HG02678 (cell line): ENCODE results near the gene ZNF273.

Source experiments
- ATAC-seq: cut with Tn5 transposase; IDR thresholded peaks from one replicate; pipeline ENCODE4 v1.9.1; 2021; ENCODE audit warnings: mild to moderate bottlenecking, moderate library complexity; ENCODE audit not compliant: unreplicated experiment

Gene ZNF273

DNA sequence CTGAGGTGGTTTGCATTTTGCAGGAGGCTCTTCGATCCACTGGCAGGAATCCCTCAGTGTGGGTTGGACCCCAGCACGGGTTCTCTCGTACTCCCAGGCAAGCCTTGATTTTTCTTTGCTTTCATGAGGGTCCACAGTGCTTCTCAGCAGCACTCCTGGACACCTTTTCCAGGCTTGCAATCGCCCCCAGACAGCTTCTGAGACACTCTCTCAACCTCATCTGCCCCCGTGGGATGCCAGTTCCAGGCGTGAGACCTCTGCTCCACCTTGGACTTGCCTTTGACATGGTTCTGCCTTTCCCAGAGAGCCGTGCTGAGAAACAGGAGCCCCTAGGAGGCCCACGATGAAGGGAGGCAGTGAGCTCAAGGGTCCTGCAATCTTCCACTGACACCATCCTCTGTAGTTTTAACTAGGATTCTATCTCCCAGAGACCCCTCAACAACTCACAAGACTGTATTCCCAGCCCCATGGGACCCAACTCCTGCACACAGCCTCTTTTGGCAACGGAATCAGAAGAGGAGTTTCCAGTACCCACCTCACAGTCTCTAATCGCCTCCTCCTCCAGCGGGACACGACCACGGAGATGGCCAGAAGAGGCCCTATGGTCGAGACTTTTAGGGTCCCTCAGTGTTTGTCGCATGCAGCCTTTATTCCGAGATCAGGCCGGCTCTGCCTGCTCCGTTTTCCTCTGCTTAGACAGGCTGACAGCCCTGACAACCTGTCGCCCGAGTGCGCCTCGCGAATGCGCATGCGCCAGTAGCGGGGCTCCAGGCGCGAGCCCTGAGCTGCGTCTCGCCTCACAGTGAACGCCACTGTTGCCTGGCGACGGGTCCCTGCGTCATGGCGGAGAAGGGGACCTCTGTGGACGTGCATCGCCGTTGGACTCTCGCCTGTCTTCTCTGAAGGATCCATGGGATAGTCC lies 26.0 kb upstream of the ZNF273 start:
- no peak for ATAC-seq

DNA sequence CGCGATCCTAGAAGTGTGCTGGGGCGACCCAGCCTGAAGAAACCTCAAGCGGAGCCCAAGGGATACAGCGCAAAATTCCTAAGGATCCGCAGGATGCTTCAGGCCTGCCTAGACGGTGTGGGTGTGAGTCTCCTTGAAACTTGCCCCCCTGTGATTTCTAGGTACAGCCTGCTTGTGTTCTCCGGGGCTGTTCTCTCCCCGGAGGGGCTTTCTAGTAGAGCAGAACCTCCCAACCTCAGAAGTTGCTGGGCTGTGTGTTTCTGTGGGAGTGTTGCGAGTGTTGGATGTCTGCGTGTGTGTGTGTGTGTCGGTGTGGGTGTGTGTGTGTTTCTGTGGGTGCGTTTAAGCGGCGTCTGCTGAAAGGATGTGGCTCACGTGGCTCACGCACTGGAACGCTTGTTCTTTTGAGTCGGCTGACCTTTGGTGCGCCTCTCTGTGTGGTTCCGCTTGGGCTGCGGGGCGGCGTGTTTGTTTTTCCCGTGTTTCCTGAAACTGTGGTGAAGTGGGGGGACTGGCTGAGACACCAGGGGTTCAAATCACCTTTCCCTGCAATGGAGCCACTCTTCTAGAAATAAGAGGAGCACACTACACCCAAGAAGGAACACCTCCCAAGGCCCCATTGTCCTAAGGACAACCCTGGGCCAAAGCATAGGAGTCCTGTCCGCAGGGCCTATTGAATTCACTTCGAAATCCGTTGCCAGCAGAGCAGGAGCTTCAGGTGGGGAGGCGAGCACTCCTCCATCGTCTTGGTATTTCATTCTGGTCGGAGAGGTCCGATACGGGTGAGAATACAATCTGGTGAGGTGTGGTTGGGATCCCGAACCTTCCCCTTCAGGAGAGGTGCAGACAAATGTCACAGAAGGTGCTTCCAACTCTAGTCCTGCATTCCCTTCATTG lies 25.1 kb upstream of the ZNF273 start:
- no peak for ATAC-seq

DNA sequence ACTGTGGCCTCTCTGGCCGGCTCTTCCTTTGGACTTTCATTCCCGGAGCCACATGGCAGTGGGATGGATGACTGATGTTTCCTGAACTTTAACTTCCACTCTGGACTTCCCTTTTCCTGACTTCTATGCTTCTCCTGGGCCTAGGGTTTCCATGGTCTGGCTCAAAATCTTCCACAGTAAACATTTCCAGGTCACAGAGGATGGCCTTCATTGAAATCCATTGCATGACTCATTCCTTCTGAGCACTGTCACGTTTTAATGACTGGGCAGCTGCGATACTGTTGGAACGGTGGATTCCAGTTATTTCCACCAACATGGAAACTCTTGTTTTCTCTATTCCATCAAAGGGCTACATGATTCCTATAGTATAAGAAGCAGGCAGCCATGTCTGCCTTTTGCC lies 24.4 kb upstream of the ZNF273 start:
- ATAC-seq = no peak

DNA sequence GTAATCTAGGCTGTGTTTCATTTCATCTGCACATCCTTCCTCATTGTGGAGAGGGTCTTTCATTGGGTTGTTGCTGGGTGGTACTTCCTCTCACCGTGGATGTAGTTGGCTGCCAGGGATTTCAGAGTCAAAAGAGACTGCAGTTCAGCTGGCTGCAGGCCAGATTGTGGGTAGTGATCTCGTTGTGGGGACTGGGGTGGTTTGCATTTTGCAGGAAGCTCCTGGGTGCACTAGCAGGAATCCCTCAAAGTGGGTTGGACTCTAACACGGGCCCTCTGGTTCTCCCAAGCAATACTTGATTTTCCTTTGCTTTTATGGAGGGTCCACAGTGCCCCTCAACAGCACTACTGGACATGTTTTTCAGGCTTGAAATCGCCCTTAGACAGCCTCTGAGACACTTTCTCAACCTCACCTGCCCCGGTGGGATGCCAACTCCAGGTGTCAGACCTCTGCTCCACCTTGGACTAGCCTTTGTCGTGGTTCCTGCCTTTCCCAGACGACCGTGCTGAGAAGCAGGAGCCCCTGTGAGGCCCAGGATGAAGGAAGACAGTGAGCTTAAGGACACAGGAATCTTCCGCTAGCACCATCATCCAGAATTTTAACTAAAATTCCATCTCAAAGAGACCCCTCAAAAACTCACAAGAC lies 23.9 kb upstream of the ZNF273 start:
- no peak for ATAC-seq

GRCh38 chr7:64879800-64880199 lies 23.3 kb upstream of the ZNF273 start:
- no peak for ATAC-seq

GRCh38 chr7:64880322-64881297 lies 22.5 kb upstream of the ZNF273 start:
- ATAC-seq = no peak

DNA sequence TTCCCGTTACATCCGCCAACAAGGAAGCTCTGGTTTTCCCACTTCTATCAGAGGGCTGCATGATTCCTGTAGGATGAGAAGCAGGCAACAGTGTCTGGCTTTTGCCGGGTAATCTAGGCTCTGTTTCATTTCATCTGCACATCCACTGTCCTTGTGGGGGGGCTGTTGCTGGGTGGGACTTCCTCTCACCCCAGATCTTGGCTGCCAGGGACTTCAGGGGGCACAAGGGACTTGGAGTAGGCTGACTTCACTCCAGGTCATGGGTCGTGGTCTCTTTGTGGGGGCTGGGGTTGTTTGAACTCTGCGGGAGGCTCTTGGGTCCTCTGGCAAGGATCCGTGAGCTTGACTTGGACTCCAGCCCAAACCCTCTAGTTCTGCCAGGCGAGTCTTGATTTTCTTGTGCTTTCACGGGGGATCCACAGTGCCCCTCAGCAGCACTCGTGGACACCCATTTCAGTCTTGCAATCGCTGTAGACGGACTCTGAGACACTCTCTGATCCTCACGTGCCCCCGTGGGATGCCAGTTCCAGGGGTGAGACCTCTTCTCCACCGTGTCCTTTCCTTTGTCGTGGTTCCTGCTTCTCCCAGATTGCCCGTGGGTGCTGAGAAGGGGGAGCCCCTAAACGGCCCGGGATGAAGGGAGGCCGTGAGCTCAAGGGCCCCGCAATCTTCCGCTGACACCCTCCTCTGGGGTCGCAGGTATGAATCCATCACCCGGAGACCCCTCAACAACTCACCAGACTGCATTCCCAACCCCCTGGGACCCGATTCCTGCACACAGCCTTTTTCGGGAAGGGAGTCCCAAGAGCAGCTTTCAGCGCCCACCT lies 21.4 kb upstream of the ZNF273 start:
- no peak for ATAC-seq

DNA sequence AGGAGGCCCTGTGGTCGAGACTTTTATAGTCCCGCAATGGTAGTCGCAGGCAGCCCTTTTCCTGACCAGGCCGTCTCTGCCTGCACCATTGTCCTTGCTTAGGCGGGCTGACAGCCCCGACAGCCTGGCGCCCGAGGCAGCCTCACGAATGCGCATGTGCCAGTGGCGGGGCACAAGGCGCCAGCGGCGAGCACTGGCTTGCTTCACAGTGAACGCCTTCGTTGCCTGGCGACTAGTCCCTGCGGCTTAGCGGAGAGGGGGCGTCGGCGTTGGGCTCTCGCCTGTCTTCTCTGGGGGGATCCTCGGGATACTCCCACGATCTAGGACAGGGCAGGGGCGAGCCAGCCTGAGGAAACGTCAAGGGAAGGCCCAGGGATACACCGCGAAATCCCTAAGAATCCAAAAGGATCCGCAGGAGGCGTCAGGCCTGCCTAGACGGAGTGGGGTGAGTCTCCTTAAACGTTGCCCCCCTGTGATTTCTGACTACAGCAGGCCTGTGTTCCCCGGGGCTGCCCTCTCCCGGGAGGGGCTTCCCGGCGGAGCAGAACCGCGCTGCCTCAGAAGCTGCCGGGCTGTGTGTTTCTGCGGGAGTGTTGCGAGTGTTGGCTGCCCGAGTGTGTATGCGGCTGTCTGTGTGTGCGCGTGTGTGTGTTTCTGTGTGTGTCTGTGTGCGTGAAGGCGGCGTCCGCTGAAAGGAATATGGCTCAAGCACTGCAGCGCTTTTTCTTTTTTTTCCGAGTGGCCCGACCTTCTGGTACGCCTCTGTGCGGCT lies 20.5 kb upstream of the ZNF273 start:
- ATAC-seq = peak; percentile 47

DNA sequence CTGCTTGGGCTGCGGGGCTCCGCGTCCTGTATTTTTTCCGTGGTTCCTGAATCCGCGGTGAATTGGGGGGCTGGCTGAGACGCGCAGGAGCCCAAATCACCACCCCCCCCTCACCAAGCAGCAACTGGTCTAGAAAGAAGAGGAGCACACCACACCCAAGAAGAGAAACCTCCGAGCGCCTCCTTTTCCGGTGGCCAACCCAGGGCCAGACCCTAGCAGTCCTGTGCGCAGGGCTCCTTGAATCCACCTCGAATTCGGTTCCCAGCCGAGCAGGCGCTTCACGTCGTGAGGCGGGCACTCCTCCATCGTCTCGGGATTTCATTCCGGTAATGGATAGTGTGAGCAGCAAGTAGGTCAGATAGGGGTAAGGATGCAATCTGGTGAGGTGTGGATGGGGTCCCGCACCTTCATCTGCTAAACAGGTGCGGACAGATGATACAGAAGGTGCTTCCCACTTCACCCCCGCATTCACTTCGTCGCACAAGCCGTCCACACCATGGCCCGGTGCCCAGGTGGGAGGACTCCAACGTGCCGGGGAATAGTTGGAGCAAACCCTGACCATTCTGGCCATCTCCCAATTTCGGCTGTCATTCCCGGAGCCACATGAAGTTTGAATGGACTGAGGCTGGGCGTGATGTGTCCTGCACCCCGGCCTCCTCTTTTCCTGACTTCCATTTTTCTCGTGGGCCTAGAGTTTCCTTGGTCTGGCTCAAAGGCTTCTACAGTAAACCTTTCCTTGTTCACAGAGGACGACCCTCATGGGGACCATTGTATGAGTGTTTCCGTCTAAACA lies 19.8 kb upstream of the ZNF273 start:
- ATAC-seq = no peak

GRCh38 chr7:64884085-64884912 lies 18.8 kb upstream of the ZNF273 start:
- no peak for ATAC-seq

- no peak for ATAC-seq
Measured at GRCh38 chr7:64884913-64885370, 18.1 kb upstream of the ZNF273 start.

GRCh38 chr7:64885520-64886240 lies 17.4 kb upstream of the ZNF273 start:
- ATAC-seq = no peak

DNA sequence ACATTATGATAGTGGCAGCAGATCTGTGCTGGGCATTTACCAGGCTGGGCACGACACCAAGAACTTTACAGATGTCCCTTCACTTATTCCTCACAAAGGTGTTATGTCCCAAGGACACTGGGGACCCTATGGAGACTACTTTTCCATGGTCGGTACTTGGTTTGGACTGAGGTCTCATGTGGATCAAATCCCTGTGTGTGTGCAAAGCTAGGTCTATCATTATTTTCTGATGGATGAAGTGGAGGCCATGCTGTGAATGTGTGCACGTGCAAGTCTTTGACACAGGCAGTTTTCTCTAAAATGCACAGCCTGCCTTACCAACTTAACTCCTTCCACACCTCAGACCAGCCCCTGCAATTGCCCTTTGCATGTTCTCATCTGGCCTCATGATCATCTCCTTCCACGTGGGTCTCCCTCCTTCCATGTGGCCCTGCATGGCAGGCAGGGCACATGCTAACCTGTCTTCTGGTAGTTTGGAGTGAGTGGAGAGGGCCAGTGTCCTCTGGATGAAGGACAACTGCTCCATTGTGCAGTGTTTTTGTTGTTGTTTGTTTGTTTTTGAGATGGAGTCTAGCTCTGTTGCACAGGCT lies 16.0 kb upstream of the ZNF273 start:
- ATAC-seq = no peak

- ATAC-seq = no peak
Measured at GRCh38 chr7:64887756-64888508, 15.1 kb upstream of the ZNF273 start.

DNA sequence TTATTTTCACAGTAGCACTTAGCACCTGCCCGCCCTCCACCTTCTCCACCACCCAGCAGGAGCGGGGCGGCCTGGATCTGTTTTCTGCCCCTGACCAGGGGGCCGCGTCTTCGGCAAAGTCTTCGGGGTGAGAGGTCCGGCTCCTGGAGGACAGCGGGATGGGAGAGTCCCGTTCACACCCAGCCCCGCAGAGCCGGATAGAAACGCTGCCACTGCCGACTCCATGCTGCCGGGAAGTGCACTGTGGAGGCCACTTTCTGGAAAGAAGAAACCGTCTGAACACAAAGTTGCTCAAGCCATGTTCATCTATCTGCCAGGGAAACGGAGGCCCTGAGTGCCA lies 14.5 kb upstream of the ZNF273 start:
- peak; percentile 10 for ATAC-seq
